Metanephros (tissue), 2 donors: ENCODE data around the gene UCP1. TPM values are rescaled to one million over a fixed set of nuclear protein-coding genes. Genes with fewer than 3 reads are reported as not detected.

Source experiments
- small RNA-seq: library from RNA; depleted of rRNA; stranded (forward); fragments of <200 nt; gene quantifications from one replicate; pipeline ENCODE3, GENCODE V24; 2014; ENCODE audit warnings: low replicate concordance
- total RNA-seq: library from RNA; depleted of rRNA; stranded (reverse); fragments of >200 nt; gene quantifications from one replicate; pipeline ENCODE4 v1.2.3, GENCODE V29; 2014

The UCP1 gene
- total RNA-seq: not detected

GRCh38 chr4:140568507-140569306, at the start of gene UCP1:
Gene UCP1 (minus strand): TSS chr4:140568961. CDS start chr4:140568729, 232 bp downstream.

GRCh38 chr4:140523857-140524742, 44.7 kb downstream of the UCP1 start, which contains the start of gene ELMOD2:
Gene ELMOD2 (plus strand): TSS chr4:140524168. CDS start chr4:140525429, 1,261 bp downstream.

Small RNA genes lying within 50 kb of the gene (small RNA-seq; reads per million reads assigned to genes)
- not detected for gene AC108019.1
- gene RN7SL152P: not detected

Other genes starting within 250 kb of the UCP1 start
- 47.9 TPM for gene SCOC, start 195.3 kb downstream of the UCP1 start, total RNA-seq
- gene CLGN, start 141.3 kb downstream of the UCP1 start, total RNA-seq: 0.47 TPM
- gene MGAT4D, start 70.7 kb downstream of the UCP1 start, total RNA-seq: not detected
- gene ELMOD2, start 44.8 kb downstream of the UCP1 start, total RNA-seq: 24.8 TPM
- gene TBC1D9, start 187.4 kb upstream of the UCP1 start, total RNA-seq: 67.0 TPM